ENCODE data around the gene DRD4. TPM values are rescaled to one million over a fixed set of nuclear protein-coding genes. Genes with fewer than 3 reads are reported as not detected.

The DRD4 gene
- total RNA-seq, 2 donors from 2014 or later, result 1.3 to 1.9 TPM

Other genes with a start within 250 kb of the DRD4 start
- 100 to 1,000 TPM; 168 to 194 TPM for gene PKP3, start 243.1 kb upstream of the DRD4 start, total RNA-seq
- gene SIGIRR, start 222.3 kb upstream of the DRD4 start, total RNA-seq, result 100 to 1,000 TPM; 123 to 152 TPM
- 100 to 1,000 TPM; 141 to 180 TPM for gene ANO9, start 195.3 kb upstream of the DRD4 start, total RNA-seq
- 10 to 100 TPM; 23.3 to 27.4 TPM for gene PTDSS2, start 187.0 kb upstream of the DRD4 start, total RNA-seq
- gene RNH1, start 130.0 kb upstream of the DRD4 start, total RNA-seq, result 100 to 1,000 TPM; 104 to 124 TPM
- 10 to 100 TPM; 42.3 to 58.1 TPM for gene HRAS, start 101.7 kb upstream of the DRD4 start, total RNA-seq
- 1 to 10 TPM; 3.7 to 4.7 TPM for gene LRRC56, start 99.7 kb upstream of the DRD4 start, total RNA-seq
- gene LMNTD2, start 76.5 kb upstream of the DRD4 start, total RNA-seq, result 10 to 100 TPM; 13.6 to 15.3 TPM
- 100 to 1,000 TPM in 1 of 2 donors, 10 to 100 TPM in 1; 90.9 to 117 TPM for gene RASSF7, start 76.3 kb upstream of the DRD4 start, total RNA-seq
- gene PHRF1, start 60.8 kb upstream of the DRD4 start, total RNA-seq, result 10 to 100 TPM; 31.0 to 33.0 TPM
- 10 to 100 TPM; 29.9 to 36.4 TPM for gene IRF7, start 21.3 kb upstream of the DRD4 start, total RNA-seq
- 100 to 1,000 TPM; 359 to 611 TPM for gene CDHR5, start 12.3 kb upstream of the DRD4 start, total RNA-seq
- gene SCT, start 10.1 kb upstream of the DRD4 start, total RNA-seq, result 1 to 10 TPM in 1 of 2 donors, not detected in 1; 2.7 TPM
- 10 to 100 TPM; 24.1 to 27.1 TPM for gene DEAF1, start 58.0 kb downstream of the DRD4 start, total RNA-seq
- 10 to 100 TPM; 26.9 to 31.3 TPM for gene TMEM80, start 58.5 kb downstream of the DRD4 start, total RNA-seq
- 100 to 1,000 TPM; 248 to 294 TPM for gene EPS8L2, start 69.0 kb downstream of the DRD4 start, total RNA-seq
- 100 to 1,000 TPM; 159 to 186 TPM for gene TALDO1, start 110.2 kb downstream of the DRD4 start, total RNA-seq
- 10 to 100 TPM; 49.2 to 60.2 TPM for gene GATD1, start 140.2 kb downstream of the DRD4 start, total RNA-seq
- under 1 TPM in 1 of 2 donors, not detected in 1; 0.36 TPM for gene CEND1, start 152.8 kb downstream of the DRD4 start, total RNA-seq
- gene SLC25A22, start 161.0 kb downstream of the DRD4 start, total RNA-seq, result 10 to 100 TPM; 16.0 to 16.8 TPM
- 10 to 100 TPM; 20.0 to 25.8 TPM for gene PIDD1, start 168.0 kb downstream of the DRD4 start, total RNA-seq
- 1,000 to 10,000 TPM; 1,811 to 1,846 TPM for gene RPLP2, start 172.7 kb downstream of the DRD4 start, total RNA-seq
- gene PNPLA2, start 181.6 kb downstream of the DRD4 start, total RNA-seq, result 100 to 1,000 TPM; 161 to 222 TPM
- gene CRACR2B, start 190.7 kb downstream of the DRD4 start, total RNA-seq, result 100 to 1,000 TPM; 117 to 122 TPM
- gene CD151, start 195.7 kb downstream of the DRD4 start, total RNA-seq, result 100 to 1,000 TPM; 443 to 462 TPM
- gene POLR2L, start 205.3 kb downstream of the DRD4 start, total RNA-seq, result 10 to 100 TPM; 79.4 to 83.1 TPM
- gene TSPAN4, start 205.6 kb downstream of the DRD4 start, total RNA-seq, result 10 to 100 TPM; 11.7 to 20.2 TPM